HG02970 (cell line): ENCODE results near the gene ABCA9.
"Not testable (repeated sequence)": the region's sequence is repeated elsewhere in the genome, so short reads cannot be mapped to it uniquely, and the experiment has no call there.

Experiments
- ATAC-seq: cut with Tn5 transposase; IDR thresholded peaks from one replicate; pipeline ENCODE4 v1.9.1; 2021; ENCODE audit warnings: mild to moderate bottlenecking, moderate library complexity, moderate number of reproducible peaks; ENCODE audit not compliant: unreplicated experiment, low FRiP score

The ABCA9 gene

DNA sequence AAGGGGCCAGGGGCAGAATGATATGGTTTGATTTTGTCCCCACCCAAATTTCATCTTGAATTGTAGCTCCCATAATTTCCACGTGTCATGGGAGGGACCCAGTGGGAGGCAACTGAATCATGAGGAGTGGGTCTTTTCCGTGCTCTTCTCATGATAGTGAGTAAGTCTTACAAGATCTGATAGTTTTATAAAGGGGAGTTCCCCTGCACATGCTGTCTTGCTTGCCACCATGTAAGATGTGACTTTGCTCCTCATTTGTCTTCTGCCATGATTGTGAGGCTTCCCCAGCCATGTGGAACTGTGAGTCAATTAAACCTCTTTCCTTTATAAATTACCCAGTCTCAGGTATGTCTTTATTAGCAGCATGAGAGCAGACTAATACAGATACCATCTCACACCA lies 101.6 kb downstream of the ABCA9 start:
- ATAC-seq, result not testable (repeated sequence)

DNA sequence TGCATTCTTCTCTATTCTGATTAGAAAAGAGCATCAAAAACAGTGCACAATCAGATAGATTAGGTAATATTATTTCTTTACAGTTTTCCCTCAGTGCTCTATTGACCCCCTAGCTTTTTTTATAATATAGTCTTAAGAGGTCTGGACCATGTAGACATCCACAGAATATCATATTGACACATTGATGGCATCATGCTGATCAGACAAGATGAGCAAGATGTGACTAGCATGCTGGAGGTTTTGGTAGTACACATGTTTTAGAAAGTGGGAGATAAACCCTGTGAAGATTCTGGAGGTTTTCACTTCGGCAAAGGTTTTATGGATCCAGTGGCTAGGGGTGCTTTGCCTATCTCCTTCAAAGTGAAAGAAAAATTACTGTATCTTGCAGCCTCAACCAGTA lies 102.8 kb downstream of the ABCA9 start:
- ATAC-seq, result no peak

DNA sequence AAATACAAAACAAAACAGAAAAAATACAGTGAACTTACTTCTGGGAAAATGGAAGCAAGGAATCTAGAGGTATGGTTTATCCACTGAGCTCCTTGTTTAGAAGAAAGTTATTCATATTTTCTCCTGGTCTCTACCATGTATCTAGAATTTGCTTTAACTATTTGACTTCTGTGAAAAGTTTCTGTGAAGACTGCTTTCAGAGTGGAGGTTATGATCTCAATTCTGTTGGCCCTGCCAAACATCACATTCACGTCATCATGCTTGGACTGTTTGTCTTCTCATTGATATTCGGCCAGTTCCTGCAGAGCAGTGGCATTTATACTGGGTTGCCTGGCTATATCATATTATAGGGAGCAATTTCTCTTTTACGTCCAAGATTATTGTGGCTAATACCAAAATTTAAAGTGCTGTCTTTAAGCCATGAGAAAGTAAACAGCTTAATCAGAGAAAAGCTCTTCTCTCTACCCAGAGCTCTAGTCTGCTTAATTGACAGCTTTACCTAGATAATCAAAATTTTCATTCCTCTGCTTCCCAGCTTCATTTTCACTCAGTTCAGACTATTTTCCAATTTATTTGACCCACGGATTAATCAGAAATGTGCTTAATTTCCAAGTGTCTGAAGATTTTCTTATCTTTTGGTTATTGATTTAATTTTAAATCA lies 105.4 kb downstream of the ABCA9 start, which contains the start of gene ABCA8:
ABCA8 (minus strand) TSS at position 212 of the 661 bp plus-strand sequence. CDS start 13,358 bp downstream, outside the sequence.
- no peak for ATAC-seq

GRCh38 chr17:68954146-68954896 lies 106.4 kb downstream of the ABCA9 start:
- ATAC-seq, result no peak

DNA sequence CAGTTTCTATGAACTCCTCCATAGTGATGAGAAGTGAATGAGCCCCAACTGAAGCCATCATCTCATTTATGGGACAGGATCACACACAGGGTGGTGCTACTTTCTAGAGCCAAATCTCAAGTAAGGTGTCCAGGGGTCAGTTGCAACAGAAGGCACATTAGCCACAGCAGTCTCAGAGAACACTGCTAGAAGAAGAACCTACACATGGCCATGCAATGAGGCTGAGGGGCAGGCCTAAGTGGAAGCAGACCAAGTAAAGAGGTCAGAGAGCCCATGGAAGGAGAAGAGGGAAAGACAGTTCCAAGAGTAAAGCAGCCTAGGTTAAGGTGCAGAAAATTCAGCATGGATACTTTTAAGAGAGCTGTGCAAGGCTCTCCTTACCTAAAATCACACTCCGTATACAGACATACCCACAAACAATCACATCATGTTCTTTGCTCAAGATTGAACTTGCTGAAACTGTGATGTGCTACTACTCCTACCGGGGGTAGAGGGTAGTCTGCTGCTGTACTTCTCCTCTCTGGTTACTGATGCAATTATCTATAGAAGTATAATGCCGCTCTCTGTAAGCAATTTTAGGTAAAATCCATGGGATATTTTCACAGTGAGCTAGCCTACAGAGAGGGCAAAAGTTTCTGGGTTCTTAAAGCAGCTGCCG lies 107.3 kb downstream of the ABCA9 start:
- no peak for ATAC-seq

GRCh38 chr17:68950725-68951124 lies 110.0 kb downstream of the ABCA9 start:
- no peak for ATAC-seq

GRCh38 chr17:68947868-68948267 lies 112.9 kb downstream of the ABCA9 start:
- not testable (repeated sequence) for ATAC-seq

- no peak for ATAC-seq
Observed at GRCh38 chr17:68944435-68945035, 116.2 kb downstream of the ABCA9 start.

GRCh38 chr17:68943812-68944182 lies 116.9 kb downstream of the ABCA9 start:
- not testable (repeated sequence) for ATAC-seq

DNA sequence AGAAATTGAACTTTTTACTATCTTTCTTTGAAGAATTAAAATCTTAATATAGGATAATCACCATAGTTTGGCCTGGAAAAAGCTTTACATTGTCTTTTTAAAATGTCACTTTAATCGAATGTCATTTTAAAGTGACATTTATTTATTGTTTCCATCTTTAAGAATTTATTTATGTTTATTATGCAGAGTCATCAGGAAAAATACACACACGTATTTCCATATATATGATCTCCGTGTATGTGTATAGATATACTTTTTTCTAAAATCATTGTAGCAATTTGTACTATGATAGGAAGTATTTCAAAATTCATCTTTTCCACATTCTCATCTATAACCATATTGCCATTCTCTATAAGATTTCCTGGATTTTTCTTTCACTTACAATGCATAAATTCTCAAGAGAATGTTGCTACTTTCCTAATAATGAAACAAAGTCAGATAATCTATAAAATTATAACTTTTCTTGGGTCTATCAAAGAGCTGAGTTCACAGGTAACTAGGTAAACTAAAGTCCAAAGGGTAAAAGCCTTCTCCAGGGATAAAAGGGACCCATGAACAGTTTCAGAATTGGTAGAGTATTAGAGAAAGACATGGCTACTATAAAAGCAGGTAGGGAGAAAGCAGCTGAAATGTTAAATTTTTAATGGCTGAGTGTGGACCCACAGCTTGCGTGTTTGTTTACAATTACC lies 117.5 kb downstream of the ABCA9 start:
- no peak for ATAC-seq

GRCh38 chr17:68942389-68942788 lies 118.3 kb downstream of the ABCA9 start:
- ATAC-seq, result no peak

GRCh38 chr17:68941761-68942160 lies 119.0 kb downstream of the ABCA9 start:
- no peak for ATAC-seq

DNA sequence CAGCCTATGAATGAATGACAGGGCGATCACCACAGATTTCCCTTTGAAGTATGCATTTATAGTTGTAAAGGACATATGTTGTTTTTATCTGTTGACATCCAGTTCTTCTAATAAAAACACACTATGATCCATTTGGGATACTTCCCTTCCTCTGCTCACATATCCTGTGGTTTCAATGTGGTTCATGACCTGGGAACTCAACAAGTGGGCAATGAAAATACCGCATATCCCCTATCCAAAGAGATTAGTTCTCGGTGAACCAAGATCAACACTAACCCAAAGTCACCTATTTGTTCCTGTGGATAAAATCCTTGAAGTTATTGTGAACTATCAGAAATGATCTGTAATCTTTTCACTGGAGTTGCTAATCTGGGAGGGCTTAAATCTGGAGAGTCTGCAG lies 121.5 kb downstream of the ABCA9 start:
- no peak for ATAC-seq

DNA sequence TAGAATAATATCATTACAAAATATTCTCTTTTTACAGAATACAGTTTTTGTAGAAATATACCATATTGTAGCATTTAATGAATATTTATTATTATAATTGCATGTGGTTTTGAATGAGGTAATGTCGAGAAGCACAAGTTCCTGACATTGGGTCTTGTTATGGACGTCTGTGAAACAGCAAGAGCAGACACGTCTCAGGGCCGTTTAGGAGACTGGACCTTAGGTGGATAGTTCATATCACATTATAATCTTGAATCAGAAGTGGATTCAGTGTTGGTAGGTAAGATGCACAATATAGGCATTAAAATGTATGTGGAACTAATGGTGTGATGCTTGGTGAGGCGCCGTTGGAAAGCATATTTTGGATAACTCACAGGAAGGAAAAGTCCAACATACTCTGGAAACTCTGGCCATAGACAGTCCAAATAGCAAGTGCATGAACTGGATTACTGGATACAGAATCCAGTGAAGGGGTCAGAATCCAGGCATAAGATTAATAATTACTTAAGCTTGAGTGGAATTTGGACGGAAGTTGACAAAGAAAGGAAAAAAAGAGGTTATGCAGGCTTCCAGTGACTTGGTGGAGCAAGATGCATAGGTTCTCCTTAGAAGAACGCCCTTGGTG lies 122.7 kb downstream of the ABCA9 start:
- ATAC-seq, result no peak

GRCh38 chr17:68927516-68927915 lies 133.2 kb downstream of the ABCA9 start:
- ATAC-seq, result no peak

- ATAC-seq, result no peak
Observed at GRCh38 chr17:68924793-68925720, 135.7 kb downstream of the ABCA9 start.
